ENCODE data around the gene ANO3.

Gene ANO3

DNA sequence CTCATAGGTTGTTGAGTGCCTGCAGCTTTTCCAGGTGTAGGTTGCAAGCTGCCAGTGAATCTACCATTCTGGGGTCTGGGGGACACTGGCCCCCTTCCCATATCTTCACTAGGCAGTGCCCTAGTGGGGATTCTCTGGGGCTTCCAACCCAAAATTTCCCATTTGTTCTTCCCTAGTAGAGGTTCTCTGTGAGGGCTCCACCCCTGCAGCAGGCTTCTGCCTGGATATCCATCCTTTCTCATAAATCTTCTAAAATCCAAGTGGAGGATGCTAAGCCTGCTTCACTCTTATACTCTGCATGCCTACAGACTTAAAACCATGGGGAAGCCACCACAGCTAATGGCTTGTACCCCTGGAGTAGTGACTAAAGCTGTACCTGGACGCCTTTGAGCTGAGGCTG, 33.4 kb downstream of the ANO3 start:
- no peak for DNase-seq

DNA sequence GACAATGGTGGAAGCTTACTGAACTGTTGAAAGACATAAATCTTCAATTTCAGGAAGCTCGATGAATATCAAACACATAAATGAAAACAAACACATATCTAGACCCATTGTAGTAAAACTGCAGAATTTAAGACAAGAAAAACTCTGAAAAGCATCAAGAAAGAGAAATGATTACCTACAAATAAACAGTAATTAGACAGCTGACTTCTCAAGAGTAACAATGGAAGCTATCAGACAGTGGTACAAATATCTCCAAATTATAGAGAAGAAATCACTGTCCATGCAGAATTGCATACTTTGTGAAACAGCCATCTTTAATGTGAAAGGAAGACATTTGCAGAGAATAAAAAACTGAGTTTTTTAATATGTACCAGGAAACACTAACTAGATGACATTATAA, 45.7 kb downstream of the ANO3 start:
- DNase-seq, result no peak

DNA sequence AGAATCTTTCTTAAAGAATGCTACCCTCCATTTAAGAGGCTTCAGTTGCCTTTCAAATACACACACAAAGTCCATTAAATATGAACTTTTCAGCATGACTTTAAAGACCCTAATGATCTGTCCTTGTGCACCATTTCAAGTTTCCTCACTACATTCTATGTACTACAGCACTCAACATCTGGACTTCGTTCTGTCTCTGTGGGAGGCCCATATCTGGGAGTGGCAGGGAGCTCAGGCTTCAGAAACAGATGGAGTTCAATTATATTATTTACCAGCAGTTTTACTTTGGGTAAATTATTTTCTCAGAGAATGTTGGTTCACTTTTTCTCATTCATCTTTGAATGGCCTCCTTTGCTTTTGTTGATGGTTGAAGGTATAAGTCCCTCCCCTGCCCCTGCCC, 67.4 kb downstream of the ANO3 start:
- no peak for DNase-seq

DNA sequence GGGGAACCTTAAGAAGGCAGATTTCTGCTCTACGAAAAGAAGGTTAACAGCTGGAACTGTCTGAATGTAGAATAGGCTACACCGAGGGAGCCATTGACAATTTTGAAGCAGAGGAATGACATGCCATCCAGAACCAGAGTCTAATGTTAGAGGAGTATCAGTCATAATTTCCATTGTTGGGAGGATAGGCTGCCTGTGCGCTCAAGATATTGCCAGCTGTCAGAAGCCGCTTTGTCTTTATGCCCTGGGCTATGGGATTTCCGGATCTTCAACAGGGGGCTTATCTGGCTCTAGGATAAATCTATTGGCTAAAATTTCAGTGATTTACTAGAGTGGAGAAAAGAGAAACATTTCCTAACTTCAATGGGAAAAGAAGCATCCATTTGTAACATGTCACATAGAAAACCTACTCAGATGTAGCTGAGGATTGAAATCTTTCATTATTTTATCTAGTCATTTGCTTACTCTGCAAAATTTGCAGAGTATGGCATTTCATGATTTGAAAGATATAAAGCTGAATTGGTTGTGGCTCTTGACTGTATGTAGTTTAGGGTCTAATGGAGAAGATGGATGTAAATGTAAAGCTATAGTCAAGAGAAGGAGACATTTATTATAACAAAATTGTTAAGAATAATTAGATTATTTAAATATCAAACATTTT, 78.9 kb downstream of the ANO3 start:
- no peak for DNase-seq

DNA sequence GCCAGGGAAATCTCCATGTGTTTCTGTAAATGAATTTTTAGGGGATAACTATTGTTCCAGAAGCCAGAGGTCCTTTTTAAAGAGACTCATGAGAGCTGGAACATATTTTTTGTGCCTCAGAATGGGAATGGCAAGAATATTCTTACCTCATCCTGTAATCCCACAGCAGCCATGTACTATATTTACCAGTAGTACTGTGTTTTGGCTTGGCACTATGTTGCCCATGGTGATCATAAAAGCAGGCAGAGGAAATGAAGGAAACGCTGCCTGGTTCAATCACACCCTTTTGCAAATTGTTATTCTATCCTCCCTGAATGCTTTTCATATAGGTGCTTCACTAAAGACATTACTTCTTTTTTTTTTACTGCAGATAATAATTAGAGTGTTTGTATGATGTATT, 81.0 kb downstream of the ANO3 start:
- no peak for DNase-seq

DNA sequence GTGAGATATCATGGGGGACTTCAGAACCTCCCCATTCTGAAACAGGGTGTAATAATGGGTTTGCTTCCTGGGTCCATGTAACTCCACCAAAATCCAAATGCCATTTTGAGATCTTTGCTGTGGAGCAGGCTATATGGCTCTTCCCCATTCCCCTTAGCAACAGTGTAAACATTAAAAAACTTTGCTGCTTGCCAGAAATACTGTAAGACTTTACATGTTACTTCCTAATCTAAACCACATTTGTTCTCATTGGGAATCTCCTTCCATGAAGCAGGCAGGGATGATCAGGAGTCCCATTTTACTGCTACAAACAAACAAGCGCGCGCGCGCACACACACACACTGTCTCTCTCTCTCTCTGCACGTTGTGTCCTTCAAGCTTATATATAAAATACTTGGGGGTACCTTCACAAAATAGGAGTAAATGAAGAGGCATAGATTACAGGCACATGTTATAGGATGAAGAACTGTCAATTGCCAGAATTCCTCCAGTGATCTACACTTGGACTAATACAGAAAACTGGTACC, 86.5 kb downstream of the ANO3 start:
- DNase-seq, result no peak

DNA sequence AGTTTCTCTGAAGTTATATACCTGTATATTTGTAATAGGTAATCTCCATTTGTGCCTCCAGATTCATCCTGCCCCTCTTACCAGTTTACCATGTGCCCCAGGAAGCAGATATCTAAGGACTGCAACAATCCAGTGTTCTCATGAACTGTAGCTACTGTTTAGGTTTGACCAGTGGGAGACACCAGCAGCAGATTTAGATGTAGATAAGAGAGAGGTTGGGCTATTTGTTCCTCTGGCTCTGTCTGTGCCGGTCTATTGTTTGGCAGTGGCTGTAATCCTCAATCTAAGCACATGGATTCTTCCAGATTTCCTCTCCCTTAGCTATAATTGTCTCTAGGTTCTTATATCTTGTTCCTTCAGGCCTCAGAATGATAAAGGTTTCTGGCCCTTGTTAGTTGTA, 88.4 kb downstream of the ANO3 start:
- no peak for DNase-seq

DNA sequence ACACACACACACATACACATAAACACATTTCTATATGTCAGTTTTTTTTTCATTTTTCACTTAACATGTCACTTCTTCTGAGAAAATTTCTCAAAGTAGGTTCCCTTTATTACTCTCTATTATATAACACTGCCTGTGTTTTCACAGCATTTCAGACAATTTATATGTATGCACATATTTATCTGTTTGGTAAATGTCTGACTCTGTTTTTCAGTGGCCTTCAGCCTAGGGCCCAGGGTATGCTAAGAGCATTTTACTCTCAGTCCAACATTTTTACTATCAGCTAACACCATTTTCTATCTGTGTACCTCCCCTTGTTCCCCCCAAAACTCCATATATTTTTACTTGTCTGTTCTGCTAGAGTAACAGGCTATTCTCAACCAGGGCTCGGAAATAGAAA, 92.3 kb downstream of the ANO3 start:
- DNase-seq, result no peak

DNA sequence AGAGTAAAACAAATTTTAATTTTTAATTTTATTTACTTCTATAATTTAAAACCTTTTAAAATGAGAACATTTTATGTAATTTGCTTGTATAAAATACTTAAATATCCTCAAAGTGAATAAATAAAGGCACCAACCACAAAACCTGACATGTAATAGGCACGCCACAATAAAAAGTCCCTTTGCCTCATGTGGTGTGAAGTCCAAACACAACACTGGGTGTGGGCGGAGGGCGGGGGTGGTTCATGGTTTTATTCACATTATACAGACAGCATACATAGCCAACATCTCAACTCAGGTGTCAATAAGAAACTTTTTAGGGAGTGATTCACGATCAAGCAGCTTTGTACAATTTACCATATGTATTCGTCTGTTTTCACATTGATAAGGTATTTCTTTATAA, 107.9 kb downstream of the ANO3 start:
- DNase-seq, result no peak

DNA sequence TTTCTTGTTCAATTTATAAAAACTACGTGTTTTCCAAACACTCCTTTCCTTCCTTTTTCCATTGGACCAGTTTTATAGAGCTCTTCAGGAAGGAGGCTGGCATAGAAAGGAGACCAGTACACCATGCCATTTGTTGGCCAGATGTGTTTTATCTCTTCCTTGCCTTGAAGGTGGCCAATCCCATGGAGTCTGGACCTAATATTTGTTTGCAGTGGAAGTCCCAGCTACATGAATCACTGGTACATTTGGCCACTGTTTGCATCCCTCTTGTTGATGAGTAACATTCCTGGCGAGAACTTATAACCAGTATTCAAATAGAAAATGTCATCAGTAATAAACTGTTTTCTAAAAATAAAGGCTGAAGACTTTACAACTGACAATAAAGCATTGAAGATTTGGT, 110.2 kb downstream of the ANO3 start:
- DNase-seq, result no peak

DNA sequence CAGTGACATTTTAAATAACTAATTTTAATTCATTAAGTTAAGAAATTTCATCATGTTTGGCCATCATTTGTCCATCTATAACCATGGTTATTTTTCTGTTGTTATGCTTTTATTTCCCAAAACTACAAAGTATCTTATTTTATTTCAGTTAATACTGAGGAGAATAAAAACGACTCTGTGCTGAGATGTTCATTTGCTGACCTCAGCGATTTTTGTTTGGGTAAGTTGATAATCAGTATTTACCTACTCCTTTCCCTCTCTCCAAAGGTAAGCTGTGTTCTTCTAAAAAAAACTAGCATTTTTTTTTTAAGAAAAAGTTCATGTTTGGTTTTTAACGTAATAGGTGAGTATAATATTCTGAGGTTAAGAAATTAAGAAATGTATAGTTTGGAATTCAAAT, 111.7 kb downstream of the ANO3 start:
- DNase-seq, result no peak

DNA sequence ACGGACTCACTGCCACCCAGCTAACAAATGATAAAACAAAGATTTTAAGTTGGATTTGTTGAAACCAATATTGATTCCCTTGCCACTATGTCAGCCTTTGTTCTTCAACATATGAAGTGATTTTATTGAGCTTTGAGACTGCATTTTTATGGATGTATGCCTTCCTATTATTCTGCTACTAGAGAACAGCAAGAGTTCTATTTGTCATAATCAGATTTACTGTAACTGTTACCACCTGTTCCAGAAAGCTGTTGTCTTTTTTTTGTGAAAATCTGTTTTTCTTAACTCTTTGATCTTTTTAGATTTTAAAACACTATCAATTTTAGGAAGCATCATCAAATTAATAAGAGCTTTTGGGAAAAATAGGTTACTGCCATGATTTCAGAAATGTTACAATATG, 125.7 kb downstream of the ANO3 start:
- DNase-seq, result no peak

DNA sequence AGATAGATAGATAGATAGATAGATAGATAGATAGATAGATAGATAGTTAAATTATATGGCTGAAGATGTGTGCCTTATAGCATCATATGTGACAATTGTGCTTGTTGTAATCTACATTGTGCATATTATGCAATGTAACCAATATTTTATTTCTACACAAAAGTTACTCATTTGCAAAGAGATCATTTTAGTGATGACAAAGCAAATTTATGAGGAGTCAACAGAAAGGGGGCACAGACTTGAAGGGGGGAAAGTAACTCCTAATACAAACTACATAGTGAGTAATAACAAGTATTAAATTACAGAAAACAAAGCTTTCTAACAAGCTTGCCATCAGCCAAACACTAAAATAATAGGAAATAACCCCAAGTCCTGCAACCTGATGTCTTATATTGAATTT, 133.3 kb downstream of the ANO3 start:
- DNase-seq, result no peak

DNA sequence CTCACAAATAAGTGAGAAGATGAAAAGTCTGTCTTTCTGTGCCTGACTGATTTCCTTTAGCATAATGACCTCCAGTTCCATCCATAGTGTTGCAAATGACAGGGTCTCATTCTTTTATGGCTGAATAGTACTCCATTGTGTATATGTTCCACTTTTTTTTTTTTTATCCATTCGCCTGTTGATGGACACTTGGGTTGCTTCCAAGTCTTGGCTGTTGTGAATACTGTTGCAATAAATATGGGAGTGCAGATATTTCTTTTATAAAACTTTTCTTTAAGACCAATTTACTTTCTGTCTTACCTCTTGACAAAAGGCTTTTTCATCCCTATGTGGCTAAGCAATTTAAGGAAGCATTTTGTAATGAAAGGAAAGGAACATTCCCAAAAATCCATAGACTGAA, 135.6 kb downstream of the ANO3 start:
- DNase-seq, result no peak

DNA sequence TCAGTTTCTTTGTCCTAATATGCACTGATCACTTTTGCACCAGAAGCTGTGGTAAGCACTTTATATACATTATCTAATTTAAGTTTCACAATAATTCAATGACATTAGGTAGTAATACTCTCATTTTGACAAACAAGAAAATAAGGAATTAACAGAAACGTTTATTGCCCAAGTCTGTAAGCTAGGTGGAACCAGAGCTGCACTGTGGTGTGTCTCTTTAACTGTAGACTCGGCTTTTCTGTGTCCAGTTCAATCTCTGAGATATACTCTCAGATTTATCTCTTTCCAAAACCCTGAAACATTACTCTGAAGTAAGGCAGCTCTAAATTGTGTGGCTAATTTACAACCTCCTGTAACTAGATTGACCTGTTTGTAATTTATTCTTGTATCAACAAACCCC, 139.1 kb downstream of the ANO3 start:
- DNase-seq, result no peak

DNA sequence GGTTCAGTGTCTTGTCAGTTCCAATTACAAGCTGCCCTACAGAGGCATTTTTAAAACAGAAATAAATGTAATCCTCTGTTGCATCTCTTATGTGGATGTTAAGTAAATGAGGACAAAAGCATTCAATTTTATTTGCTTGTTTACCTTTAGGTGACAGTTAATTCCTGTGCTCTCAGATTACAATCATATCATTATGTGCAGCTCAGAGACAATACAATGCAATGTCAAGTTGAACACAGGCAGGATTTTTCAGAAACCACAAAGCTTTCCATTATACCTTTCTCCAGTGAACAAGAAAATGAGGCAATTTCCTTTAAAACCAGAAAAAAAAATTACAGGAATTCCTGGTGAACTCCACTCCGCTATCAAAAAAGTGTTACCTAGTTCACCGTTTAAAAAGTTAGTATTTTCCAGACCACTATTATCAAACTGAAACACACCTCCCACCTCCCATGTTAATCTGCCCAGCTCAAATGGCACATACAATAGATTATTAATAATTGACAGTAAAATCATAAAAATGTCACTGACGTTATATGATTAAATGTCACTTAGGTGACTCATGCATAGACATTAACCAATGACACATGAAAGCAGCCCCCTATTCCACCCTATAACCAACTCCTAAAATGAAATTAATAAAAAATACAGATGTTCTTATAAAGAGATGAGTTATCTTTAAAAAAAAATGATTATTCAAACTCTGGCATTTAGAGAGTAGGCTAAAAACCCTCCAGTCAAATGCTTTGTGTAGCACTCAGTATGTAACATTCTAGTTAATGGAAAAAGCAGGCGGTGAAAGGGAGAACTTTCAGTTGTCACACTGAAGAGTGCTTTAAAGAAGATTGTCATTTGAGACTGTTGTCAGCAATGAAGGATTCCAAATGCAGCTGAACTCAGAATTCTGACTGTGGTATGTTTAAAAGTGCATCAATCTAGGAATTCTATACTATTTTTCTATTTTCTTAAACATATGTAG, 141.6 kb downstream of the ANO3 start:
- no peak for DNase-seq

DNA sequence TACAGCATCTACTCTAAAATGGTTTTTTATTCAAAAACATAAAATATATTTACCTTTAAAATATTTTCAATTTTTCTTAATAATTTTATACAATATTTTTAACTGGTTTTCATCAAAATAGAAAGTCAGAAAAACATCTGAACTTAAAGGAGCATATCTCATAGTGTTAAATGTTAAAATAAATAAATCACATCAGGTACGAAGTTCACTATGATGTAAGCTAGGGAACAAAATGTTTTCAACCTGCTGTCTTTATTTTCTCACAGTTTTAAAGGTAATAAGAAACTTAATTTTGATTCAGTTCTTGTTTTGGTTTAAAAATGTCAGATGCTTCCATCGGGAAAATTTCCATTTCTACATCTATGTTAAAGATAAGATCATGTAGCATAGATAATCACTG, 142.5 kb downstream of the ANO3 start:
- no peak for DNase-seq

DNA sequence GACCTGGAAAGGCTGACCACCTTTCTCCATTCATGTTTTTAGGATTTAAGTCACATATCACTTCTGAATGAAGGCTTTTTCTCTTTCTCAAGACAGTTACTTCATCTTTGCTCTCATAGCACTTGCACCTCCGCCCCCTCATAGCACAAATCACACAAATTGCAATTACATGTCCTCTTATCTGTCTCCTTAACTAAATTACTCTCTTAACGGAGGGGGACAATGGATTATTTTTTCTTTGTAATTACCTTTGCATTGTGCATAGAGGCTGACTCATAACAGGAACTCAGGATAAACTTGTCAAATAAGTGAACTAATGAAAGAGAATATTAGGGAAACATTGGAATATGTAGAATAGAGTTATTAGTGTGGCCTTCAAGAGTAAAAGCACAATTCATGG, 145.5 kb downstream of the ANO3 start:
- no peak for DNase-seq

DNA sequence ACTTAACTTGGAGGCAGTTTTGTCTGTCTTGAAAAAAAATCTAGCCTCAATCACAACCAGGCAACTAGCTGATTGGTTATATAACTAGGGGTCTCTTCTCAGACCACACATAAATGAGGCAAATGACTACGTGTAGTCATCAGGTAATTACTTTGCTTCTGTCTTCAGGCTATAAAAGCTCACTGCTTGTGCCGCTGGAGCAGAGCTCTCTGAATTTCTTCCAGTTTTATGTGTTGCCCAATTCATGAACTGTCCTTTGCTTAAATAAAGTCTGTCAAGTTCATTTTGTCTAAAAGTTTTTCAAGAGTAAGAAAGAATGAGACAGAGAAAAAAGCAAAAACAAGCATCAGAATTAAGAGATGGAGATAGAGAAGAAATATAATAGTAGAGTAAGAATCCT, 146.8 kb downstream of the ANO3 start:
- DNase-seq, result no peak

DNA sequence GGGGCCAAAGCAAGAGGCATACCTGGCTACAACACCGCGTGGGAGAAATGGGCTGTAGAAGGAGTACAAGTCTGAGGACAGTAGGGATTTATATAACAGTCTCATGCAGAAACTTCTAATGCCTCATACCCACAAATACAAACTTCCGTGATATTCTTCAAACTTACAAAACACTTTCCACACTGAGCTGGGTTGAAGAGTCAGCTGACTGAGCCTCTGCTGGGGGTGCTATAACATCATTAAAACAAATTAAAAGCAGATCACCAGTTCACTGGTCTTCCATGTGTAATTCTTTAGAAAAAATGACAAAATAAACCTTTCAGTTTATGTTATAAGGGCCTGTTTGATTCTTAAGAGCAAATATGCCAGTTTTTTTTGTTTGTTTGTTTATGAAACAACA, 148.1 kb downstream of the ANO3 start:
- DNase-seq, result no peak

DNA sequence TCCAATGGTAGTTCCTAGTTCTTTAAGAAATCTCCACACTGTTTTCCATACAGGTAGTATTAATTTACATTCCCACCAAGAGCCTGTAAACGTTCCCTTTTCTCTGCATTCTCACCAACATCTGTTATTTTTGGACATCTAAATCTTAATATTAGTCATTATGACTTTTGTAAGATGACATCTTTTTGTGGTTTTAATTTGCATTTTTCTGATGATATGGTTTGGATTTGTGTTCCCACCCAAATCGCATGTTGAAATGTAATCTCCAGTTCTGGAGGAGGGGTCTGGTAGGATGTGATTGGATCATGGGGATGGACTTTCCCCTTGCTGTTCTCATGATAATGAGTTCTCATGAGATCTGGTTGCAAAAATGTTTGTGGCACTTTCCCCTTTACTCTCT, 151.2 kb downstream of the ANO3 start:
- no peak for DNase-seq

DNA sequence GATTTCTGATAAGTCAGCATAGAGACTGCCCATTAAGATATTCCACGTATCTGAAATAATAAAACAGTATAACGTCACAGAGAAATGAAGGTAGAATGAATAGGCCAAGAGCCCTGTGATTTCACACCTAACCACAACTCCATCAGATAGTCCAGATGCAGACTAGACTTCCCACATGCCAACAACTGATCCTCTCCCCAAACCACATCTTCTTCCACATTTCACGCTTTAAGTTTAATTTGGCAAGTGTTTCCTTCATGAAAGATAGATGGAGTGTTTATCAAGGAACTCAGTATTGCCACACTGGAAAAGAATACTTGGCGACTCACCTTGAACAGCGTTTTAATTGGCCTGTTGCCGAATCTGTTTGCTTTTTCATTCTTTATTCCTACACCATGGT, 158.6 kb downstream of the ANO3 start:
- DNase-seq, result no peak

DNA sequence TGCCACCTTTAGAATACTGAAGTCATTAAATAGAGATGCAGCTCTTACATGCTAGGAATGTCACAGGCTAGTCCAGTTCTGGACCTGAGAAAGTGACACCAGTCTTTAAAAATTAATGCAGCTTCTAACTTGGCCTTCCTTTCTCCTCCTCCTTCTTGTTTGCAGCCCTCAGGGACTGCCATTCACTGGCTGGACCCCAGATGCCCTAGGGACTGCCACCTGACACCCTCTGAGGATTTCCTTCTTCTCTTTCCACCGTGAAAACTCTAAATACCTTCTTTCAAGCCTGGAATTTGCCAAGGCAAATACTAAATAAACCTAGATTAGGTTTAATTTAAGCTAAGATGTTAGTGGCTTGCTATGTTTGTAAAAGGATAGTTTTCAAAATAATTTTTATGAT, 161.7 kb downstream of the ANO3 start:
- no peak for DNase-seq

DNA sequence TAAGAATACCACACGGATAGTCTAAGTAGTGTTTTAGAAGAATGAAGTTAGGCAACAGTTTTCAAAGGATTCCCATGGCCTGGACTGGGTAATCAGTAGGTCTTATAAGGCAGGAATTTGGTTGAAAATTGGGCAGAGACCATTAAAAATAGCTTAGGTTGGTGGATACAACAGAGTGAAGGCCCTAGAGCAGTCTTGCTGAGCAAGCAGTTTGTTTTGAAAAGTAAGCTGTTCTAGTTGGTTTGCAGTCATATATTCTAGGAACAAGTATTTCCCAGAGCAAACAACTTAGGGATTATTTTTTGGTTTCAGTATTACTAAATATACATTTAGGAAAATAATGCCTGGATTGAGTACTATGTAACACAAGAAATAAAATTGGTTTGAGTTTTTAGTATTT, 175.3 kb downstream of the ANO3 start:
- DNase-seq, result no peak

Measured in stimulated activated CD8-positive, alpha-beta memory T cell treated with anti-CD3 and anti-CD28 coated beads, Interleukin-4, amount 100 ng/mL, for 48 hours (primary cell).